Neutrophil (primary cell): ENCODE measurements around the gene CAVIN1.

Experiments
- H3K27ac ChIP-seq: fragments of 200-600 bp; sonication (generic); 2 replicates; pipeline ENCODE4 v1.5.1; 2016; ENCODE audit warnings: mild to moderate bottlenecking, moderate library complexity
- H3K27me3 ChIP-seq: fragments of 200-600 bp; sonication (generic); 2 replicates; pipeline ENCODE4 v1.6.0; 2016; ENCODE audit warnings: mild to moderate bottlenecking
- H3K36me3 ChIP-seq: fragments of 200-600 bp; sonication (generic); 2 replicates; pipeline ENCODE4 v1.5.1; 2017
- H3K4me1 ChIP-seq, 2 experiments: fragments of 200-600 bp in 1 of 2; sonication (generic) in 1 of 2; 1 replicate in 1 of 2; 2 replicates in 1 of 2; pipeline versions ENCODE4 v1.5.1 to v1.6.1; 2013 to 2016; ENCODE audit warnings: low read depth in 1 of 2, low read length in 1 of 2, mild to moderate bottlenecking in 1 of 2, moderate library complexity in 1 of 2; ENCODE audit not compliant: control insufficient read depth in 1 of 2, insufficient read depth in 1 of 2
- H3K4me3 ChIP-seq, 2 experiments: fragments of 200-600 bp in 1 of 2; sonication (generic) in 1 of 2; 1 replicate in 1 of 2; 2 replicates in 1 of 2; pipeline ENCODE4 v1.5.1; 2013 to 2016; ENCODE audit warnings: low read depth in 1 of 2, low read length in 1 of 2, mild to moderate bottlenecking in 1 of 2, moderate library complexity in 1 of 2
- H3K9me3 ChIP-seq: fragments of 200-600 bp; sonication (generic); 2 replicates; pipeline ENCODE4 v1.5.1; 2016
- CTCF ChIP-seq: fragments of 200-600 bp; sonication (generic); IDR thresholded peaks from 2 replicates; pipeline ENCODE4 v1.5.1; 2016; ENCODE audit warnings: antibody characterized with exemption

CAVIN1 gene

GRCh38 chr17:42388381-42389134 is 34.5 kb downstream of the CAVIN1 start, which contains the start of gene STAT3:
TSS of gene STAT3 (minus strand) at chr17:42388442. CDS start at chr17:42348516, 39,926 bp downstream.
- TF ChIP-seq CTCF = peak; percentile 52
- peak within 1 kb of the TSS; percentile 98 for H3K27ac ChIP-seq
- H3K4me1 ChIP-seq = peaks cover 62% of the 10 kb centered on the region in 2 experiments

GRCh38 chr17:42387661-42388380 is 35.2 kb downstream of the CAVIN1 start:
- Histone ChIP-seq H3K27me3 (no peaks in the 10 kb centered on the region), H3K36me3 (peaks cover 3% of the 10 kb centered on the region), H3K27ac (peak overlapping the region; percentile 98), H3K4me3 (peak overlapping the region; percentile 88 to 99), H3K9me3 (no peaks in the 10 kb centered on the region), H3K4me1 (peaks cover 62 to 64% of the 10 kb centered on the region in 2 experiments)
- no peak for TF ChIP-seq CTCF

More at GRCh38 chr17:42388381-42389134, 34.5 kb downstream of the CAVIN1 start, which contains the start of gene STAT3:
- no peaks in the 10 kb centered on the region for H3K9me3 ChIP-seq
- peak within 1 kb of the TSS; percentile 88 to 99 for H3K4me3 ChIP-seq
- no peaks in the 10 kb centered on the region for H3K36me3 ChIP-seq
- H3K27me3 ChIP-seq = no peaks in the 10 kb centered on the region

- peak overlapping the region; percentile 98 for H3K27ac ChIP-seq
- TF ChIP-seq CTCF = no peak
- peak overlapping the region; percentile 88 to 99 for H3K4me3 ChIP-seq
- H3K27me3 ChIP-seq = no peaks in the 10 kb centered on the region
- H3K36me3 ChIP-seq = peaks cover 6% of the 10 kb centered on the region
- H3K4me1 ChIP-seq = peaks cover 61 to 65% of the 10 kb centered on the region in 2 experiments
- H3K9me3 ChIP-seq = no peaks in the 10 kb centered on the region
These were observed 36.0 kb downstream of the CAVIN1 start for GRCh38 chr17:42386777-42387657.

- H3K27me3 ChIP-seq = no peaks in the 10 kb centered on the region
- H3K4me3 ChIP-seq = no peak overlapping the region
- peak overlapping the region; percentile 30 for H3K27ac ChIP-seq
- peaks cover 56 to 74% of the 10 kb centered on the region in 2 experiments for H3K4me1 ChIP-seq
- no peak for TF ChIP-seq CTCF
- H3K9me3 ChIP-seq = no peaks in the 10 kb centered on the region
- H3K36me3 ChIP-seq = peaks cover 17% of the 10 kb centered on the region
These were observed 41.2 kb downstream of the CAVIN1 start for GRCh38 chr17:42381898-42382297.

- no peak for TF ChIP-seq CTCF
- Histone ChIP-seq H3K27me3 (no peaks in the 10 kb centered on the region), H3K9me3 (no peaks in the 10 kb centered on the region), H3K36me3 (peaks cover 17% of the 10 kb centered on the region), H3K27ac (peak overlapping the region; percentile 11), H3K4me1 (peaks cover 47 to 67% of the 10 kb centered on the region in 2 experiments), H3K4me3 (no peak overlapping the region)
These were observed 42.1 kb downstream of the CAVIN1 start for GRCh38 chr17:42380935-42381334.
